Measurements from ENCODE around the gene NLRP9.

Gene NLRP9

GRCh38 chr19:55704494-55705245 lies 33.5 kb downstream of the NLRP9 start:
- no peak overlapping the region for H3K4me3 ChIP-seq (ENCODE audit: low read depth, low read length)

DNA sequence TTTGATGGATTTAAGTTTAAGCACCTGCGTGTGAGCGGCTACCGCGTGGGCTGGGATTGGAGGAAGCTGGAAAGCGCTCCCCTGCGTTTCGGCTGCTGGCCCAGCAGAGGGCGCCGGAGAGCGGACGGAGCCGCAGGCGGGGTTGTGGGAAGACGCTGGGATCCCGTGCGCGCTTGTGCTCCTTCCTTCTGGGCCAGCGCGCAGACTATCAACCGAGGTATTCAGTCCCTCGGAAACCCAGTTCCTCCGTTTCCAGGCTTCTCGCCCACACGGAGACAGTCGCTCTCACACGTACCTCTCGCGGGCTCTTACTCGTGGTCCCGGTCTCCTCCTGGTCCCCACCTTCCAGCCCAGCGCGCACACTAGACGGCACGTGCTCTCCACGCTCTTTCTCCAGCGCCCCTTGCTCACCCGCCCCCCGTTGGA lies 34.4 kb downstream of the NLRP9 start:
- H3K4me3 ChIP-seq (ENCODE audit: low read depth, low read length) = no peak overlapping the region

DNA sequence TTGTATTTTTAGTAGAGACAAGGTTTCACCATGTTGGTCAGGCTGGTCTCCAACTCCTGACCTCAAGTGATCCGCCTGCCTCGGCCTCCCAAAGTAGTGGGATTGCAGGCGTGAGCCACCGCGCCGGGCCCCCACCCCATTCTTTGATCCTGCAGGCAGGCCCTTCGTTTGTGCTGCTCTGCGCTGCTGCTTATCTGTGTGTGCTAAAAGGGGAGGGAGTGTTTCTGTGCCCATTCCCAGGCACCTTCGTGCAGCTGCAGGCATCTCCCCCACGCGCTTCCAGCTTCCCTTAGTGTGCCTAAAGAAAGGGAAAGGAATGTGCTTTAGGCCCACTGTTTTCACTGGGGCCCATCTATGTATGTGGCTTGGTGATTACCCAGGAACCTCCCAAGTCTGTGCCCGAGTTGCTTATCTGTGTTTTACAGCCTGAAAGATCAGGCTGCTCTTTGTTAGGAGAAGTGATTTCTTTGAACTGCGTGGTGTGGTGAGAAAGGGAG lies 36.0 kb downstream of the NLRP9 start:
- no peak overlapping the region for H3K4me3 ChIP-seq (ENCODE audit: low read depth, low read length)

DNA sequence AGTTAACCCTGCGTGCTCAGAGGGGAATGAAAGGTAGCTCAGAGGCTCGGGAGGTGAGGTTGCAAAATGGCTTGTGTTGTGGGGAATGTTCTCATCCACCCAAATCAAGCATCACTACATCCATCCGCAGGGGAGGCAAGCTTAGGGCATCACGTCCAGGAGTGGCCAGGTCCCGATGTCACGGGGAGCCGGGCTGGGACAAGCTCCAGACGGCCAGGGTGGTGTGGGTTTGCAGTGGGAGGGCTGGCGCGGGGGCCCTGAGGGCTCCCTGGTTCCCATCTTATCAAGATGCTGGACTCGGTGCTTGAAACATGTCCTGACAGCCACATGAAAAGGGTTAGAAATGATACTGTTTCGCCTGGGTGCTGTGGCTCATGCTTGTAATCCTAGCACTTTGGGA lies 37.4 kb downstream of the NLRP9 start:
- H3K4me3 ChIP-seq (ENCODE audit: low read depth, low read length) = no peak overlapping the region

DNA sequence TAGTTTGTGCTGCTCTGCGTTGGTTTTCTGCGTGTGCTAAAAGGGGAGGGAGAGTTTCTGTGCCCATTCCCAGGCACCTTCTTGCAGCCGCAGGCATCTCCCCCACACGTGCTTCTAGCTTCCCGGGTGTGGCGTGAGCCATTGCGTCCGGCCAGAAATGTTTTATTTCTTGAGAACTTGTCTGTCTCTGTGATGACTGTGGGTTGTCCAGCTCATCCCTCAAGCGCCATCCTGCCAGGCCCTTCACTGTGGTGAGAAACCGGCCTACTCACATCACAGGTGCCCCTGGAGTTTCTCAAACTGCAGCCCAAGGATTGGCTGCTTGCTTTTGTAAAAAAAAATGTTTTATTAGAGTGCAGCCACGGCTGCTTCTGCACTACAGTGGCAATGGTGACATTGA lies 39.0 kb downstream of the NLRP9 start:
- no peak overlapping the region for H3K4me3 ChIP-seq (ENCODE audit: low read depth, low read length)

- no peak overlapping the region for H3K4me3 ChIP-seq (ENCODE audit: low read depth, low read length)
Measured at GRCh38 chr19:55698256-55698655, 39.9 kb downstream of the NLRP9 start.

GRCh38 chr19:55697698-55698097 lies 40.5 kb downstream of the NLRP9 start:
- no peak overlapping the region for H3K4me3 ChIP-seq (ENCODE audit: low read depth, low read length)

DNA sequence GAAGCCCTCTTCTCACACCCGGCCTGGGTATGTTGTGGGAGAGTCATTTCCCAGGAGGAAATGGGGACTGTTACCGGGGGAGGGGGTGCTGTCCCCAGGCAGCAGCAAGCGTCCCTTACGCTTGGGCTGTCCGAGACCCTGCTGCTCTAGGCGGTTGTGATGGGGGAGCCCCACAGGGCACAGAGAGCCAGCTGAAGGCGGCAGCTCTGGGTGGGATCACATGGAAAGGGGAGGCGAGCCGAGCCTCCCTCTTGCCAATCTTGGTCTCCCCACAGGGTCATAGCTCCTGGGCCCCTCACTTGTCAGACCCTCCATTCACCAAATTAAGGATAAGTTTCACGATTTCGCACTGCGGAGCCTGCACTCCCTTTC lies 41.1 kb downstream of the NLRP9 start:
- H3K4me3 ChIP-seq (ENCODE audit: low read depth, low read length) = no peak overlapping the region

DNA sequence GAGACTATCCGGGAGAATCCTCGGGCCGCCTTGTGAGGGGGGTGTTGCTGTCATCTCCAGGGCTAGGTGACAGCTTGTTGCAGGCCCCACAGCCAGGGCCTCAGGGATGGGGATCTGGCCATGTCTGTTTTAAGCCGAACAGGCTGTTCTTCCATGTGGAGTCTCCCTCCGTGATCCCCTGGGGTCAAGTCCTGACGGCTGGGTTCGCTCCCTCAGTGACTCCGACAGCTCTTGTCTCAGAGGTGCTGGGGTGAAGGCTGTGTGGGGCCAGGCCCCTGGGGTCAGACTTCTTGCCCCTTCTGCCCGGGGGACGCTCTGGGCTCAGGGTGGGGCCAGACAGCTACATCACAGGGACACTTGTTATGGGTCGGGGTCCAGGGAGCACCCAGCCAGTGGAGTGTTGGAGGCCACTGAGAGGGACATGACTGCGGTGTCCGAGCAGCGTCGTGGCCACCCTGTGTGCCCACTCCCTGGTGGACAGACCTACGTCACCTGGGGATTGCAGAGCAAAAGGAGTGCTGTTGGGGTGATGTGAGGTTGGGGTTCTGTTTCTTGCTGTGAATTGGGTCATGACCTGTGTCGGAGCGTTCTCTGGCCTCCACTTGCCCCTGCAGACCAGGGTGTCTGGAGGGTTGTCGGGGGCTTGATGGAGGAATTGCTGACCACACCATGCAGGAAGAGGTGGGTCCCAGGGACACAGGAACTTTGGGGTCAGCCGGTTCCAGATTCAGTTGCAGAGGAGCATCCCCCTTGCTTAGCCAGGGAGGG lies 41.7 kb downstream of the NLRP9 start:
- H3K4me3 ChIP-seq (ENCODE audit: low read depth, low read length) = no peak overlapping the region

GRCh38 chr19:55695511-55696290 lies 42.5 kb downstream of the NLRP9 start:
- no peak overlapping the region for H3K4me3 ChIP-seq (ENCODE audit: low read depth, low read length)

DNA sequence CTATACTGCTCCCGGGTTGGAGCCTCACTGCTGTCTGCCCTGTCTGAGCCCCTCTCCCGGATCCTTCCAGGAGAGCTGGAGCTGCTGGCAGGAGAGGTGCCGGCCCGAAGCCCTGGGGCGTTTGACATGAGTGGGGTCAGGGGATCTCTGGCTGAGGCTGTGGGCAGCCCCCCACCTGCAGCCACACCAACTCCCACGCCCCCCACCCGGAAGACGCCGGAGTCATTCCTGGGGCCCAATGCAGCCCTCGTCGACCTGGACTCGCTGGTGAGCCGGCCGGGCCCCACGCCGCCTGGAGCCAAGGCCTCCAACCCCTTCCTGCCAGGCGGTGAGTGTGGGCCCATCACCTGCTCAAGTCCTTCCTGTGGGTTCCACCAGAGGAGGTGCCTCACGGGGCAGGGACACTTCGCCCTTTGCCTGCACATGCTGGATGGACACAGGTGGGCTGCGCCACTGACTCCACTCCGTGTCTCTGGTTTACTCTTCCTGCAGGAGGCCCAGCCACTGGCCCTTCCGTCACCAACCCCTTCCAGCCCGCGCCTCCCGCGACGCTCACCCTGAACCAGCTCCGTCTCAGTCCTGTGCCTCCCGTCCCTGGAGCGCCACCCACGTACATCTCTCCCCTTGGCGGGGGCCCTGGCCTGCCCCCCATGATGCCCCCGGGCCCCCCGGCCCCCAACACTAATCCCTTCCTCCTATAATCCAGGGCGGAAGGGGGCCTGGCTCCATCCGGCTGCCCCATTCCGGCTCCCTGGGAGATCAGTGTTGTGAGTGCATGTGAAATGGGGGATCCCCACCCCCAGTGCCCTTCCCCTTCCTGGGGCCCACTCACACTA lies 43.3 kb downstream of the NLRP9 start:
- no peak overlapping the region for H3K4me3 ChIP-seq (ENCODE audit: low read depth, low read length)

GRCh38 chr19:55694241-55694655 lies 44.0 kb downstream of the NLRP9 start:
- no peak overlapping the region for H3K4me3 ChIP-seq (ENCODE audit: low read depth, low read length)

DNA sequence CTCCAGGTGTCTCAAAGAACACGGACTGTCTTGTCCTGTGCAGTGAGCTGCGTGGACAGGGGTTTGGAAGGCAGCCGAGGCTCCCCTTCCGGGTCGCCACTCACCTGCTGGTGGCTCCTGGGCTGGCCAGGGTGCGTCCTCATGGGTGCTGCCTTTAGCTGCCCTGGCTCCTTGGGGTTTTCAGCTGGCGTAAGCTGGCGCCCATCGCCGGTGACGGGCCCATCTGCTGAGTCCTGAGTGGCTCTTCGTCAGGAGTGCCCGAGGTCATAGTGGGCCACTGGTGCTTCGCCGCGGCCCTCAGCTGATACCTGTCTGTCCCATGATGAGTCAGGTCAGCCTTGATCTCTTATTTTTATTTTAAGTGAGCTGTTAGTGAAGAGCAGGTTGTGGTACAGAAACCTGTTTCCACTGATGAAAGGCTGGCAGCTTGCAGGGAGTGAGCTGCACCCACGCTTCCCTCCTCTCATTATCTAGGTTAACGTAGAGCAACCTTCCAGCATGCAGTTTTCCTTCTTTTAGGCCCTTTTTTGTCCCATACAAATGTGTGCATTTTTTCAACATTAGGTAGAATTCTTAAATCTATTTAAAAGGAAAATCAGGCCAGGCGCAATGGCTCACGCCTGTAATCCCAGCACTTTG lies 44.7 kb downstream of the NLRP9 start:
- H3K4me3 ChIP-seq (ENCODE audit: low read depth, low read length) = no peak overlapping the region

- H3K4me3 ChIP-seq (ENCODE audit: low read depth, low read length) = no peak overlapping the region
Measured at GRCh38 chr19:55692681-55693081, 45.5 kb downstream of the NLRP9 start.

GRCh38 chr19:55691561-55692481 lies 46.4 kb downstream of the NLRP9 start:
- no peak overlapping the region for H3K4me3 ChIP-seq (ENCODE audit: low read depth, low read length)

GRCh38 chr19:55690769-55691545 lies 47.2 kb downstream of the NLRP9 start:
- no peak overlapping the region for H3K4me3 ChIP-seq (ENCODE audit: low read depth, low read length)

DNA sequence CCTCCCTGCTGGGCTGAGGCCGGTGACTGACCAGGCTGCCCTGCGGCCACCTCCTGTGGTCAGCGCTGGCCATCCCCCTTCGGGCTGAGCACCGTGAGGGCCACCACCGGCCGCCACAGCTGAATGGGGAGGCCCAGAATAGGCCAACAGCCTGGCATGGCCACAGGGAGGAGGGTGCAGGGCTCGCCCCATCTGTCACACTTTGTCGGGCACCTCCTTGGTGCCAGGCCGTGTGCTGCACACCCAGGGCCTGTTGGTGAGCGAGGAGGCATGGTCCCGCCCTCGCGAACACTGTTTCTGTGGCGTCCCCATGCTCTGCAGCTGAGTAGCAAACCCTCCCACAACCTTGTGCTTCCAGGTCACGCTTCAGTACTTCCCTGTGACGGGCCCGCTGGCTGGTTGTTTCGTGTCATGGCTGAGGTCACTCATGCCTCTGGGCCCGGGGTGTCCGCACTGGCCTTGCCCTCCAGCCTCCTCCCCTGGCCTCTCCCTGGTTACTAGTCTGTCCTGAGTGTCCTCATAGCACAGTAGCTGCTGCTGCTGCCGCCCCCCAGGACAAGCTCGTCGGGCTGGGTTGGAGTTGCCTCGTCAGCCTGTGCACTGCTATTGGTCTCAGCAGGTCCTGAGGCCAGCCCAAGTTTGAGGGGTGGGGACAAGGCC lies 48.0 kb downstream of the NLRP9 start:
- no peak overlapping the region for H3K4me3 ChIP-seq (ENCODE audit: low read depth, low read length)
